ELR (cell line): ENCODE results near the gene TRERF1.

Experiments
- DNase-seq: peaks from one replicate; pipeline ENCODE4 v3.0.0-alpha.2; 2015; ENCODE audit warnings: low read depth

TRERF1 gene

DNA sequence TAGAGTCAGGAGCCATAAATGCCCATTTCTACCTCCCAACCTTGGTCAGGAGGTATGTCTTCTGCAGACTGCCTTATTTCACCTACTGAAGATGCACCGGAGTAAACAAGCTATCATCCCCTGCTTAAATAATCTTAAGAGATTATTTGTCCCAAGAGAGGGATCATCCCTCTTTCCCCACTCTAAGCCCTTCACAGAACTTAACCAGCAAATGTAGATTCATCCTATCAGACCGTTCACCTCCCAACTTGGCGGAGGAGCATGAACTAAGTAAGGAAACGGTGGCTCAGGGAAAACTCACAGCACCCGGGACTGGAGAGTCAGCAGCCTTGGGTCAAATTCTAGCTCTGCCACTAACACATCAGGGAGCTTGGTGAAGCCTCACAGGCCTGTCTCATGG is 115.3 kb downstream of the TRERF1 start:
- no peak for DNase-seq

GRCh38 chr6:42335896-42336295 is 115.8 kb downstream of the TRERF1 start:
- no peak for DNase-seq

GRCh38 chr6:42334870-42335269 is 116.9 kb downstream of the TRERF1 start:
- DNase-seq, result no peak

DNA sequence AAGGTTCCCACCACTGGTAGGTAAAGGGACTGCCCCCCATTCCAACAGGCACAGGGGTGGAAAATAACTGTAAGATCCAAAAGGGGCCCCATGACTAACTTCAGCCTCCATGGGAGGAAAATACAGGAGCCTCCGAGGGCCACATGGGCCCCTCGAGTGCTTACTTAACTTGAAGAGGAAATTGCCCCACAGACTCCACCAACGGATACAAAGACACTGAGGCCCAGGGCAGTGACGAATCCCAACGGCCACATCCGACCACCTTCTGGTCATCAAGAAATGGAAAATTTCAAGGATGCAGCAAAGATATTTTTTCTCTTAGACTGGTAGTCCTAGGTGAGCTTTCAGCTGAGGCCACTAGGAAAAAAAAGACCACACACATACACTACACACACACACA is 118.1 kb downstream of the TRERF1 start:
- no peak for DNase-seq

- DNase-seq, result no peak
Measured at GRCh38 chr6:42332916-42333315, 118.8 kb downstream of the TRERF1 start.

DNA sequence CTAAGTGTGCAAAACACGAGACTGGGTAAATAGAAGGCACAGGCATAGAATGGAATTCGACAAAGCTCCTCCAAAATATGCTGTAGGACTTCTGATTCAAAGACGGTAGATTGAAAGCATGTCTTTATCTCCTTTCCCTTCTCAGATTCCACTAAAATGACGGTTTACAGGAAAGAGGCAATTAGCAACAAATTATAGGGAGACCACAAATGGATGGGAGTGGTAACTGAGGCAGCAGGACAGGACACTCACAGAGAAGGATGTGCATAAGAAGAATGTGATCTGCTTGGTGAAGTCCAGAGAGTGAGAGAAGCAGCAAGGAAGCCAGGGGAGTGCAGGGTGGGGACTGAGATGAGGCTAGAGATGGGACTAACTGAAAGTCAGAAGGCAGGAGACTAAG is 120.7 kb downstream of the TRERF1 start:
- DNase-seq, result no peak

DNA sequence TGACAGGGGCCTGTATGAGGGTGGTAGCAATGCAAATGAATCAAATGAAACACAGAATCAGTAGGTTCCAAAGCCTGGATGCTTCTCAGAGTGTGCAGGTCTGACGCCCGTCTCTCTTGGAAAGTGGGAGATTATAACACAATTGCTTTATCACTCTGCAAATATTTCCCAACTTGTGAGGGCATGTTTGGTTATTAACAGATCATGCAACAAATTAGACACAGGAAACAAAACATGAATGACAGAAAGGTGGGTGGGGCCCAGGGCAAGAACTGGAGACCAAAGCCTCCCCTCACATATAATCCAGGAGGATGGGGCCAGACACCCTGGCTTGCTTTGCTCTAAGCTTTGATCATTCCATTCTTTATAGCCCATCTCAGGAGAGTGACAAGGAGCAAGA is 125.5 kb downstream of the TRERF1 start:
- no peak for DNase-seq

DNA sequence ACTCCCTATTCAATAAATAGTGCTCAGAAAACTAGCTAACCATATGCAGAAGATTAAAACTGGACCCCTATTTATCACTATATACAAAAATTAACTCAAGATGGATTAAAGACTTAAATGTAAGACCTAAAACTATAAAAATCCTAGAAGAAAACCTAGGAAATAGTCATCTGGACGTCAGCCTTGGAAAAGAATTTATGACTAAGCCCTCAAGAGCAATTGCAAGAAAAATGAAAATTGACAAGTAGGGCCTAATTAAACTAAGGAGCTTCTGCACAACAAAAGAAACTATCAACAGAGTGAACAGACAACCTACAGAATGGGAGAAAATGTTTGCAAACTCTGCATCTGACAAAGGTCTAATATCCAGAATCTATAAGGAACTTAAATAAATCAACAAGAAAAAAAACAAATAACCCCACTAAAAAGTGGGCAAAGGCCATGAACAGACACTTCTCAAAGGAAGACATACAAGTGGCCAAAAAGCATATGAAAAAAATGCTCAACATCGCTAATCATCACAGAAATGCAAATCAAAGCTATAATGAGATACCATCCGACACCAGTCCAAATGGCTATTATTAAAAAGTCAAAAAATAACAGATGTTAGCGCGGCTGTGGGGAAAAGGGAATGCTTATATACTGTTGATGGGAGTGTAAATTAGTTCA is 126.9 kb downstream of the TRERF1 start:
- peak; percentile 63 for DNase-seq

GRCh38 chr6:42322676-42323075 is 129.1 kb downstream of the TRERF1 start:
- DNase-seq, result no peak

DNA sequence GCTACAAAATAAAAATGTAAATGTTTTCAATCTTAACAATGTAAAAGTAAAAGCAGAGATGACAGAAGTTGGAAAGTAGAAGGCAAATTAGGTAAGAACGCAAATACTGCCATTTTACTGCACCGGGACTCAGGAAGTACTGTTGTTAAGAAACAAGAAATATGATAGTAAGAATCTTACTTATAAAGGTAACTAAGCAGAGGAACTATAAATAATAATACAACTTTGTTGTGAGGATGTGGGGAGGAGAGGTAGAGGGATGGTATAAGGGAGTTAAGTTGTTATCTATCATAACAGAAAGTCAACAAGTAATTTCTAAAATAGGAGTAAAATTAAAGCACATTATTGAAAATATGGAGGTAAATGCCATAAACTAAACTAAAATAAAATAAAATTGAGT is 129.8 kb downstream of the TRERF1 start:
- DNase-seq, result no peak

DNA sequence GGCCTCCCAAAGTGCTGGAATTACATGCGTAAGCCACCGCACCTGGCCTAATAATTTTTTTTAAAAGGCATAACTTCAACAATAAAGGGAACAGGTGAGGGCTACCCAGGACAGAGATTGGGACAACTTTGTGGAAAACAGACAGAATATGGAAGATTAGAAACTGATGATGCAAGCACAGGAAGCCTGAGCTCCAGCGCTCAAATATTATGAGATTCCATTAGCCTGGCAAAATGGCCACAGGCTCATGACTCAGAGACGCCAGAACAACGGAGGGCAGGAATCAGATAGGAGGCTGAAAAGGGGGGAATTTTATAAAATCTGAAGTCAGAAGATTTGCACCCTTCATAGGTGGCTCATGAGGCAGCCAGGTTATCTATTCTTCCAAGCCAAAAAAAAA is 131.0 kb downstream of the TRERF1 start:
- peak; percentile 86 for DNase-seq

- DNase-seq, result no peak
Measured at GRCh38 chr6:42318480-42318879, 133.2 kb downstream of the TRERF1 start.

DNA sequence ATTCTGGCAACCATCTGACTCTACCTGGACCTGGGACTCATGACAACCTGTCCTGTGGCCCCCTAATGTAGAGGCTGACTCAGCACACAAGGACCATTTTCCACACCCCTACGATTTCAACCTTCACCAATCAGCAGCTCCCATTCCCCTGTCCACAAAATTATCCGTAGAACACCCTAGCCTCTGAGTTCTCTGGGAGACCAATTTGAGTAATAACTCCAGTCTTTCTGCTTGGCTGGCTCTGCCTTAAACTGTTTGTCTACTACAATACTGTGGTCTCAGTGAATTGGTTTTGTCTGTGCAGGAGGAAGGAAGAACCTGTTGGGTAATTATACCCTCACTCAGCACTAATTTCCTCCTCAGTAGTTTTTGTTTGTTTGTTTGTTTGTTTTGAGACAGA is 134.7 kb downstream of the TRERF1 start:
- DNase-seq, result no peak

GRCh38 chr6:42315991-42316970 is 135.4 kb downstream of the TRERF1 start:
- peak; percentile 99 for DNase-seq

- no peak for DNase-seq
Measured at GRCh38 chr6:42315259-42315990, 136.3 kb downstream of the TRERF1 start.

DNA sequence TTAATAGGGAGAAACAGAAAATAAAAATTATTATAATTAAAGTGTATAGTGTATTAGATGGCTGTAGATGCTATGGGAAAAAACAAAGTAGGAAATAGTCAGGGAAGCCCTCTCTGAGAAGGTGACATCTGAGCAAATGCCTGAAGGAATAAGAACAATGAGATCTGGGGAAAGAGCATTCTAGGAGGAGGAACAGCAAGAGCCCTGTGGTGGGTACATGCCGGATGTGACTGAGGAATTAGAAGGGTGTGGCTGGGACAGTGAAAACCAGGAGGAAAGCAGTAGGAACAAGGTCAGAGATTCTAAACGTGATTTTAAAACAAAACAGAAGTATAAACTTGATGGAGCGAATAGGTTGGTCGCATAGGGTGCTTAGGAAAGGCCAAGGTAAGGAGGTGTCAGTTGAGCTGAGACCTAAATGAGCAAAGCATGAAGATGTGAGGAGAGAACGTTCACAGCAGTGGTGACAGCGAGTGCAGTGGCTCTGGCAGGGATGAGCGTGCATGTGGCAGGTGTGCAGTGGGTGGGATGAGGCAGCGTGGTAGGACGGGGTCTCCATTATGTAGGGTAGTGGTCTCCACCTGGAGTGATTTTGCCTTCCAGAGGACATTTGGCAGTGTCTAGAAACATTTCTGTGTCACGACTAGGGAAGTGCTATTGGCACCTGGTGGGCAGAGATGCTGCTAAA is 137.0 kb downstream of the TRERF1 start:
- peak; percentile 54 for DNase-seq

GRCh38 chr6:42313941-42314570 is 137.7 kb downstream of the TRERF1 start:
- peak; percentile 65 for DNase-seq

DNA sequence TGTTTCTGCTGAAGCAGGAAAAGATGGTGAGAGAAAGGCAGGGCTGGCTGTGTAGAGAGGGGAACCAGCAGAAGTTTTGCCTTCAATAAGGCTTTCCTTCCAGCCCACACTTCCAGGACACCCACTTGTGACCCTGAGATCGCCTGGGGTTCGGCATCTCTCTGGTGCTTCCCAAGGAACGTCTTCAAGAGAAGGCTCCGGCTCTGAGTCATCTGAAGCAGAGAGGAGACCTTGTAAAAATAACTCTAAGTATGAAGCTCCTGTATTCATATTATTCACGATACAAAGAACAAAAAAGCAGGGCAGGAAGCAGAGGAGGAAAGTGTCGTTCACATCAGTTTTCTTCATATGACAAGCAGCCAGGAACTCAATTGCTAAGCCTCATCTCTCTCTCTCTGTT is 138.7 kb downstream of the TRERF1 start:
- DNase-seq, result peak; percentile 84

DNA sequence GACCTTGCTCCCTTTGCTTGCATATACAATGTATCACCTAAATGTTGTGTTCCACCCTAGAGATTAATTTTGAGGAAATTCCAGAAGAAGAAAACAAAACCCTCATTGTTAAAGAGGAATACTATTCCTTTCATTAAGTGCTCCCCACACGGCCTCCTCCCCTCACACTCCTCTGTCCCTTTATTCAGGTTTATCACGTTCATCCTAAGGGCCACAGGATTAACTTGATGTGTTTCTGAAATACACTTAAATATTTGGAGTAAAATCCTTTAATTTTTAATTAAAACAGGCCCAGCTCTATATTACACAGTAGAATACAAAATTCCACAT is 144.6 kb downstream of the TRERF1 start:
- no peak for DNase-seq

- no peak for DNase-seq
Measured at GRCh38 chr6:42306439-42307140, 145.1 kb downstream of the TRERF1 start.
